ENCODE measurements around the gene MAL.

DNA sequence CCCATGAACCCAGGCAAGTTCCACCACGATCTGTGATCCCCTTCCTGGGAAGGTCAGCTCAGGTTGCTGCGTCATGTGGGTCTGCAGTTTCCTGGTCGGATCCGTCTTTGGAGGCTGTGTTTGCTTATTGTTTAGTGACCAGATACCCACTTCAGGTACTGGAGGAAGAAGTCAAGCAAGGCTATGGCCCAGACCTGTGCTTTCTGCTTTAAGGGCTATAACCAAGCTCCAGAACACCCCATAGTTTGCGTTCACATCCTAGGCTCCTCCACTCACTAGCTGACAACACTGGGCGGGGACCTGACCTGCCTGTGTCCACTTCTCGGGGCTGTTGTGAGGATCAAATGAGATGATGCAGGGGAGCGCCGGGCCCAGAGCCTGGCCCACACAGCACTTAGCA lies 44.0 kb downstream of the MAL start:
- no peak for TF ChIP-seq POLR2A (IDR thresholded peaks at IDR 0.05; ENCODE audit: control extremely low read depth in 1 of 2, low read depth in 2 of 2, low read length in 2 of 2)
- no peak for TF ChIP-seq NRF1 (IDR thresholded peaks at IDR 0.05; ENCODE audit: low read depth, low read length)
- no peak for TF ChIP-seq POLR2AphosphoS5 (IDR thresholded peaks at IDR 0.05; ENCODE audit: low read depth, low read length)
- no peak for TF ChIP-seq CHD2 (IDR thresholded peaks at IDR 0.05; ENCODE audit: low read length)
- TF ChIP-seq, protein P1, sequence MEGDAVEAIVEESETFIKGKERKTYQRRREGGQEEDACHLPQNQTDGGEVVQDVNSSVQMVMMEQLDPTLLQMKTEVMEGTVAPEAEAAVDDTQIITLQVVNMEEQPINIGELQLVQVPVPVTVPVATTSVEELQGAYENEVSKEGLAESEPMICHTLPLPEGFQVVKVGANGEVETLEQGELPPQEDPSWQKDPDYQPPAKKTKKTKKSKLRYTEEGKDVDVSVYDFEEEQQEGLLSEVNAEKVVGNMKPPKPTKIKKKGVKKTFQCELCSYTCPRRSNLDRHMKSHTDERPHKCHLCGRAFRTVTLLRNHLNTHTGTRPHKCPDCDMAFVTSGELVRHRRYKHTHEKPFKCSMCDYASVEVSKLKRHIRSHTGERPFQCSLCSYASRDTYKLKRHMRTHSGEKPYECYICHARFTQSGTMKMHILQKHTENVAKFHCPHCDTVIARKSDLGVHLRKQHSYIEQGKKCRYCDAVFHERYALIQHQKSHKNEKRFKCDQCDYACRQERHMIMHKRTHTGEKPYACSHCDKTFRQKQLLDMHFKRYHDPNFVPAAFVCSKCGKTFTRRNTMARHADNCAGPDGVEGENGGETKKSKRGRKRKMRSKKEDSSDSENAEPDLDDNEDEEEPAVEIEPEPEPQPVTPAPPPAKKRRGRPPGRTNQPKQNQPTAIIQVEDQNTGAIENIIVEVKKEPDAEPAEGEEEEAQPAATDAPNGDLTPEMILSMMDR (IDR thresholded peaks at IDR 0.05; ENCODE audit: control extremely low read depth in 1 of 3, insufficient read depth in 1 of 3, low read depth in 1 of 3, low read length in 3 of 3): no peak
- no peak for TF ChIP-seq BACH1 (IDR thresholded peaks at IDR 0.05; ENCODE audit: low read length)
- TF ChIP-seq JUN (IDR thresholded peaks at IDR 0.05; ENCODE audit: low read depth, low read length): no peak
- no peak for TF ChIP-seq EZH2 (IDR thresholded peaks at IDR 0.05; ENCODE audit: low read depth, low read length, severe bottlenecking)
- no peak for TF ChIP-seq RAD21 (IDR thresholded peaks at IDR 0.05 in 1 of 2, conservative IDR thresholded peaks at IDR 0.05 in 1 of 2; ENCODE audit: low read depth in 2 of 2, low read length in 2 of 2)
- TF ChIP-seq HDAC6 (IDR thresholded peaks at IDR 0.05; ENCODE audit: low read depth, low read length): no peak
- no peak for TF ChIP-seq CEBPB (IDR thresholded peaks at IDR 0.05; ENCODE audit: low read depth, low read length)

All from H1 (cell line).